Measurements from ENCODE around the gene JADE3.

Gene JADE3

GRCh38 chrX:46912098-46912602, at the start of gene JADE3:
Gene JADE3, plus strand, starts transcription at chrX:46912421. Its CDS starts 72,474 bp downstream, at chrX:46984895.
- no peak for DNase-seq

GRCh38 chrX:46863072-46863471, 49.1 kb upstream of the JADE3 start:
- no peak for DNase-seq

- no peak for DNase-seq
These were observed 47.6 kb upstream of the JADE3 start for GRCh38 chrX:46864606-46865005.

GRCh38 chrX:46865281-46865680, 46.9 kb upstream of the JADE3 start:
- DNase-seq: no peak

- no peak for DNase-seq
These were observed 45.5 kb upstream of the JADE3 start for GRCh38 chrX:46866726-46867125.

GRCh38 chrX:46873746-46874145, 38.5 kb upstream of the JADE3 start:
- DNase-seq: no peak

GRCh38 chrX:46876901-46877300, 35.3 kb upstream of the JADE3 start:
- DNase-seq: no peak

- no peak for DNase-seq
These were observed 30.0 kb upstream of the JADE3 start for GRCh38 chrX:46882266-46882665.

GRCh38 chrX:46884799-46885198, 27.4 kb upstream of the JADE3 start:
- no peak for DNase-seq

GRCh38 chrX:46898207-46898606, 14.0 kb upstream of the JADE3 start:
- no peak for DNase-seq

- DNase-seq: no peak
These were observed 8.6 kb upstream of the JADE3 start for GRCh38 chrX:46903458-46904242.

- DNase-seq: no peak
These were observed 7.6 kb upstream of the JADE3 start for GRCh38 chrX:46904626-46905025.

GRCh38 chrX:46910415-46910814, 1.8 kb upstream of the JADE3 start:
- DNase-seq: no peak

- no peak for DNase-seq
These were observed 626 bp downstream of the JADE3 start for GRCh38 chrX:46912603-46913491.

- DNase-seq: no peak
These were observed 1.4 kb downstream of the JADE3 start for GRCh38 chrX:46913667-46914066.

- no peak for DNase-seq
These were observed 4.1 kb downstream of the JADE3 start for GRCh38 chrX:46916273-46916672.

- DNase-seq: no peak
These were observed 5.4 kb downstream of the JADE3 start for GRCh38 chrX:46917622-46918021.

- no peak for DNase-seq
These were observed 6.2 kb downstream of the JADE3 start for GRCh38 chrX:46918434-46918833.

- no peak for DNase-seq
These were observed 8.0 kb downstream of the JADE3 start for GRCh38 chrX:46920235-46920634.

GRCh38 chrX:46922611-46923010, 10.4 kb downstream of the JADE3 start:
- DNase-seq: no peak

- DNase-seq: no peak
These were observed 15.5 kb downstream of the JADE3 start for GRCh38 chrX:46927718-46928117.

GRCh38 chrX:46929439-46930261, 17.4 kb downstream of the JADE3 start:
- DNase-seq: no peak

GRCh38 chrX:46935295-46935694, 23.1 kb downstream of the JADE3 start:
- DNase-seq: no peak

Data from NK-92 treated with Interleukin-12 subunit alpha and Interleukin-12 subunit beta, amount 100 ng/mL, for 24 hours (cell line).